Measurements from ENCODE around the gene KLHL6.

KLHL6 gene

DNA sequence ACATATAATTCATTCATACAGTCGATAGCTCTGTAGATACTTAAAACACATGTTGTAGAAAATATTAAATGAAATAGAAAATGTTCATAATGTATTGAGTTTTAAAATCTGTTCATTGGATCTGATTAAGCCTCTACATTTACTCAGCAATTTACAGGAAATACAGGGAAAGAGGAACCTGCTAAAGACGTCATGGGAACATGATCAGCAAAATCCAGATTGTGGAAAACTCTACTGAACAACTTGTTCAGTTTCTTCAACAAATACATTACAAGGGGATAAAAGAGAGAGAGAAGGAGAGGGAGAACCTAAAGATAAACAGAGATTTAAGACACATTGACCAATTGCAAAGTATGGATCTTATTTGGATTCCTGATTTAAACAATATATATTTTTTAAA is 46.7 kb downstream of the KLHL6 start:
- DNase-seq (ENCODE audit: insufficient read length, low spot score) (no peak), FAIRE-seq (no peak)

- no peak for DNase-seq (ENCODE audit: insufficient read length, low spot score)
- FAIRE-seq: no peak
Observed at GRCh38 chr3:183507551-183507950, 48.0 kb downstream of the KLHL6 start.

DNA sequence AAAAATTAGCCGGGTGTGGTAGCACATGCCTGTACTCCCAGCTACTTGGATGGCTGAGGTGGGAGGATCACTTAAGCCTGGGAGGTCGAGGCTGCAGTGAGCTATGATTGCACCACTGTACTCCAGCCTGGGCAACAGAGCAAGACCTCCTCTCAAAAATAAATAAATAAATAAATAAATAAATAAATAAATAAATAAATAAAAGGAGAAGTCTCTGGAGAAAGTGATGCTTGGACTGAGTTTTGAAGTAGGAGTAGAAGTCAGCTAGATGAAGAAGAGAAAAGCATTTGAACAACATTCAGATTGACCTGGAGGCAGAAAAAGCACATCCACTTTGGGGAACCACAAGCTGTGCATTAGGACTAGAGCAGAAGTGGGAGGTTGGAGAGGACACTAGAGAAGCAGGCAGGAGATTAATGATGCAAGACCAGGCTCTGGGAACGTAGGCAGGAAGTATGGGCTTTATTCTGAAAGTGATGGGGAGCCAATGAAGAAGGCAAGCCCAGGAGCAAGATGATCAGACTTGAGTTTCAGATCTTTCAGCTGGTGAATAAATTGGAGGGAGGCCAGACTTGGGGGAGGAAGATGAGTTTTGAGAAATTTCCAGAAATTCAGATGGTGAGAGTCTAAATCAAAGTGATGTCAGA is 48.7 kb downstream of the KLHL6 start:
- FAIRE-seq: no peak
- DNase-seq (ENCODE audit: insufficient read length, low spot score): no peak

- FAIRE-seq (no peak), DNase-seq (ENCODE audit: insufficient read length, low spot score) (no peak)
Observed at GRCh38 chr3:183504597-183504996, 50.9 kb downstream of the KLHL6 start.

DNA sequence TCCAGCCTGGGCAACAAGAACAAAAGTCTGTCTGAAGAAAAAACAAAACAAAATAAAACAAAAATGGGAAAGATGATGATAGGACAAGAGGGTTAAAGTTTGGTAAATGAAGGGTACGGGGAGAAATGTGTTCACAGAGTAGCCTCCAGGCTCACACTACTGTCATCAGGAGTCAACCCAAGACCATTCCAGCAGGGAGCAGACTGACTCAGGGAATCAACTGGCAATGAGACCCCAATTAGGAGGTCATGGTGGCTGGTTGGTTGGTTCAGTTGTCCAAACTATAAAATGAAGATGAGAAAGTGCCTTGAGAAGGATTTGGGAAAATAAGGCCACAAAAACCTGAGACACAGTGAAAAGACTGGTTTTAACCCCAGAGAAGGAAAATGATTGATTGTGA is 51.8 kb downstream of the KLHL6 start:
- FAIRE-seq (no peak), DNase-seq (ENCODE audit: insufficient read length, low spot score) (no peak)

DNA sequence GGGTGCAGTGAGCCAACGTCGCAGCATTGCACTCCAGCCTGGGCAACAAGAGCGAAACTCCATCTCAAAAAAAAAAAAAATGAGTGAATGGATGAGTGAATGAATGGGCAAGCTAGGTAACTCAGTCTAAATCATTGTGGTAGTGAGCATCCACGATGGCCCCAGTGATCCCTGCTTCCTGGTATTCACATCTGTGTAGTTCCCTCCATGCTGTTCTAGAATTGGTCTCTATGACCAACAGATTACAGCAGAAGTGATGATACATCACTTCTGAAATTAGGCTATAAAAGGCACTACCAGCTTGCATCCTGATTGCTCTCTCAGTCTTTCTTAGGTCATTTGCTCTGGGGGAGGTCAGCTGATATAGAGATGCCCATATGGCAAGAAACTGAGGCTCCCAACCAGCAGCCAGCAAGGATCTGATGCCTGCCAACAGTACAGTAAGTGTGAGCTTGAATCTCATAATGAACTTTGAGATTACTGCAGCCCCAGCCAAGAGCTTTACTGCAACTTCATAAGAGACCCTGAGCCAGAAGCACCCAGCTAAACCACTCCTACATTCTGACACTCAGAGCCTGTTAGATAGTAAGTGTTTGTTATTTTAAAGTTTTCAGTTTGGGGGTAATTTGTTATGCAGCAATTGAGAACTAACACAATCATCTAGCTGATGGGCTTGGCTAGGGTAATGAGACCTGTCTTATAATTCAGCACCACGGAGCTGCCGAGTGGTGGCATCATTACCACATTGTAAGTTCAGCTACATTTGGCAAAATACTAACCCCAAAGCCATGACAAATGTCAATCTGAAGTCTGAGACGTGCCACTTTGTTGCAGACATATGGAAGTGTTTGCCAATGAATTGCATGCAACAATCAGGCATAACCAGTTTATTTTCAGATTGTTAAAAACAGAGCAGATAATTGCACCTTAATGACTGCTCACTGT is 53.0 kb downstream of the KLHL6 start:
- DNase-seq (ENCODE audit: insufficient read length, low spot score): no peak

GRCh38 chr3:183500981-183501704 is 54.4 kb downstream of the KLHL6 start:
- DNase-seq (ENCODE audit: insufficient read length, low spot score) (no peak), FAIRE-seq (no peak)

More for the DNA sequence above, 53.0 kb downstream of the KLHL6 start:
- FAIRE-seq: no peak

- DNase-seq (ENCODE audit: insufficient read length, low spot score) (no peak), FAIRE-seq (no peak)
Observed at GRCh38 chr3:183500319-183500718, 55.2 kb downstream of the KLHL6 start.

- no peak for FAIRE-seq
- DNase-seq (ENCODE audit: insufficient read length, low spot score): no peak
Observed at GRCh38 chr3:183498634-183499033, 56.9 kb downstream of the KLHL6 start.

DNA sequence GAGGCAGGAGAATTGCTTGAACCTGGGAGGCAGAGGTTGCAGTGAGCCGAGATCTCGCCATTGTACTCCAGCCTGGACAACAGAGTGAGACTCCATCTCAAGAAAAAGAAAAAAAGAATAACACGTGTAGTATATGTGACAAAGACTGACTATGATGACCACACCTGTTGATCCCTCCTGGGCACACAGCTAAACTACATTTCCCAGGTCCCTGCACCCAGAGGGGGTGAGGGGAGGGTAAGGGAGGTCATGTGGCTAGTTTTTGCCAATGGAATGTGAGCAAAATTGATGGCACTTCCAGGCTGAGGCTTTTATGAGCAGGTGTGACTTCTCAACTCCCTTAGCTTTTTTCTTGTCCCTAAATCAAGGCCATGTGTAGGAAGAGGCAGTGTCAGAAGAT is 58.2 kb downstream of the KLHL6 start:
- FAIRE-seq (no peak), DNase-seq (ENCODE audit: insufficient read length, low spot score) (no peak)

DNA sequence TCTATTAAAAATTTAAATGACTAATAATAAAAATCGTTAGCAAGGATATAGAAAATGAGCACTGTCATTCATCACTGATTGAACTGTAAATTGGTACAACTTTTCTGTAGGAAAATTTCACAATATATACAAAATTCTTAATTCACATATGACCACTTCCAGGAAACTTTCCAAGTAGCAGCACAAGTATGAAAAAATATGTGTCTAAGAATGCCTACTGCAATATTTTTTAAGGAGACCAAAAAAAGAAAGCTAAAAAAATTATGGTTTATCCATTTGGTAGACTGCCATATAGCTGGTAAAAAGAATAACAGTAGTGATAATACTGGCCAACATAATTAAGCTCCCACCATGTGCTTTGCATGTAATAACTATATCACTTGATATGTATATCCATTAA is 59.2 kb downstream of the KLHL6 start:
- DNase-seq (ENCODE audit: insufficient read length, low spot score): no peak

DNA sequence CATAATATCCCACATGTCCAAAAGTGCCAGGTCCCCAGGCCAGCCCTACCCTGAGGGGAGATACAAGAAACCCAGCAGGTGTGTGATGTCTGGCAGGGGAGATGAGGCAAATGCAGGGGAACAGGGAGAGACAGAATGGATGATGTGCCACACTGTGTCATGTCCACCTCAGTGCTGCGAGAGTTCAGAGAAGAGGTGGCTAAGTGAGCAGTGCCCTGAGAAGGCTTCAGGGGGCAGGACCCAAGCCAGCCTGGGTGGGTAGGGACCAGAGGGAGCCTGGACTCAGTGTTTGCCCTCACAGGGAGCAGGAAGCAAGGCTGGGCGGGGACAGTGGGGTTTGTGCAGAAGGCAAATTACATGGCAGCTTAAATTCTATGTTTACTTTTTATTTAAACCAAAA is 61.2 kb downstream of the KLHL6 start:
- FAIRE-seq (no peak), DNase-seq (ENCODE audit: insufficient read length, low spot score) (no peak)

More for the DNA sequence above, 59.2 kb downstream of the KLHL6 start:
- no peak for FAIRE-seq

DNA sequence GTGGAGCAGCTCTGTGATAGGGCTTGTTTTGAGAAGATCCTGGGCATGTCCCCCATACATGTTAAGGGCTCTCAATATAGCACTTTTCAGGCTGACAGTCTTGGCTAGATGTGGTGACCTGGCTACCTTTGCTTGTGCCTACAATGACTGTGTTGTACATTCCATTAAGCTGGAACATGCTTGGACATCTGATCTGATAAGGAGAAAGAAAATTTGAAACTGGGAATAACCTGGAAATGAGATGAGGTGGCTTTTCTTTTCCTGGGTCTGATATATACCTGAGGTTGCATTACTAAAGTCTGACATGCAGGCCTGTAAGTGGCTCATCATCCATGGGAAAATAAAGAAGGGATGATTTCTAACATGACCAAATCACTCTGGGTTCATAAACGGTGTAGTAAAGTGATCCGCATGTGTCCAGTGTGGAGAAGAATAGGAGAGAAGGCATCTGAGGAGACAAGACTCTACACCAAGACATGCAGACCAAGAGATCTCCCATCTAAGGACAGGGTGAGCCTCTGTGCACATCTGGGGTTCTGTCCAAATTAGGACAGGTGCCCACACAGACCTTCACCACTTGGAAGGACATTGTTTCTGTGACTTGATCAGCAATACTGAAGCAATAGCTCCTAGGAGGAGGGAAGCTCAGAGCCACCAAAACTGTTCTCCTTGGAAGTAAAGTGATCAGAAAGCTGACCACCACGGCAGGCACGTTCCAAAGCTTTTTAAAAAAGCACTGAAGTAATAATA is 62.0 kb downstream of the KLHL6 start:
- DNase-seq (ENCODE audit: insufficient read length, low spot score) (no peak), FAIRE-seq (no peak)

GRCh38 chr3:183492849-183493179 is 62.7 kb downstream of the KLHL6 start:
- DNase-seq (ENCODE audit: insufficient read length, low spot score) (no peak), FAIRE-seq (no peak)

DNA sequence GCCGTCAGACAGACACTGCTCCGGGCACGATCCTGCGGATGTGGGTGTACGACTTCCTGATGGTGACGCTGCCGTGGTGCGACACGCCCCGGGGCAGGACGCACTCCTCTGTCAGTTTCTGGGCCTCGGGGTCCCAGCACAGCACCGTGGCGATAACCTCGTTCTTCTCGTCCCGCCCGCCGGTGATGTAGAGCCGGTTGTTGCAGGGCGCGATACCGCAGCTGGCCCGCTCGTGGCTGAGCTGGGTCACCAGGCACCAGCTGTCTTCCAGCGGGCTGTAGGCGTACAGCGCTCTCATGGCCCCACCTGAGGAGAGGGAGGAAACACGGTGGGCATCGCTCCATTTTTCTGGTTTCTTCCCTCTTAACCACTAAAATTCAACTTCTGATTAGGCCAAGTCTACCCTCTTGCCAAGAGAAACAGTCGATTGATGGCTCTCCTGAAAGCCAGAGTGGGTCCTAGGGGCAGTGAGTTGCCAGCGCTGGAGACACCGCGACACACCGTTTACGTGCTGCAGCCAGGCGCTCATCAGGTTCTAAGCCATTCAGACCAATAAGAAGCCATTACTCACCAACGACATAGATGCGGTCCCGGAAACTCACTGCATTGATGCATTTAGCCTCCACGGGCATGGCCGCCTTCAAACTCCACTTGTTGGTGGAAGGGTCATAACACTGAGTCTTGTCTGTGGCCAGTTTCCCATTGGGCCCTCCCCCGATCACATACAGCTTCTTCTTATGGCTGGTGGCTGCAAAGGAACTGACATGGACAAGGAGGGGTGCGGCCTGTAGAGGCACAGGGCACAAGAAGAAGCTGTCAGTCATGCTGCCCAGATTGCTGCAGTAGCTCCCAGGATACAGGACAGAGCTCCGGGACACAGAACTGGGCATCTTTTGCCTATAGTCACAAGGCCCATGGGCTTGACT is 63.3 kb downstream of the KLHL6 start:
- FAIRE-seq (no peak), DNase-seq (ENCODE audit: insufficient read length, low spot score) (no peak)

- no peak for FAIRE-seq
- no peak for DNase-seq (ENCODE audit: insufficient read length, low spot score)
Observed at GRCh38 chr3:183491109-183491922, 64.2 kb downstream of the KLHL6 start.

GRCh38 chr3:183490653-183491052 is 64.9 kb downstream of the KLHL6 start:
- DNase-seq (ENCODE audit: insufficient read length, low spot score) (no peak), FAIRE-seq (no peak)

DNA sequence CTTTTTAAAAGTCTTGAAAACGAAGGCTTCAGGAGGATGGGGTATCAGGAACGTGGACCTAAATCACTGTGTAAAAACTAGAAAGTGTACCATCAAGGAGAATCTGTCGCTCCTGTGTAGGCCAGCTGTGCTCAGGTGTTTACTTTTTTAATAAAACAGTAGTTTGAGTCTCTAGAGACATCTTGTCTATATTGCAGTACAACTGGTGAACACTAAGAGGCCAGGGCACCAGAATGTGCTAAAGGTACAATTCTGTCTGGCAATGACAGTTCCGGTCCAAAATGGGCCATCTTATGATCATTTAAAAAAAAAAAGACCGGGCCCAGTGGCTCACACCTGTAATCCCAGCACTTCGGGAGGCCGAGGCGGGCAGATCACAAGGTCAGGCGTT is 65.3 kb downstream of the KLHL6 start:
- FAIRE-seq (no peak), DNase-seq (ENCODE audit: insufficient read length, low spot score) (no peak)

Measured in GM19239 (cell line).